Suprapubic skin (tissue), 4 donors: ENCODE data around the gene OTOG.

Source experiments
- CTCF ChIP-seq, 2 donors: fragments of 200-600 bp in 1 of 2; fragments of 450-650 bp in 1 of 2; sonication (generic) in 1 of 2; IDR thresholded peaks; one replicate each; pipeline ENCODE4 v1.5.1; 2016 to 2019; ENCODE audit warnings: antibody characterized with exemption in 2 of 2, mild to moderate bottlenecking in 1 of 2, moderate library complexity in 1 of 2
- POLR2A ChIP-seq, 2 donors: fragments of 450-650 bp; IDR thresholded peaks; one replicate each; pipeline ENCODE4 v1.6.1; 2017; ENCODE audit warnings: antibody characterized with exemption in 2 of 2, mild to moderate bottlenecking in 2 of 2, moderate library complexity in 2 of 2
- POLR2AphosphoS5 ChIP-seq, 3 donors: sonication (generic); formaldehyde crosslinking; IDR thresholded peaks; one replicate each; pipeline ENCODE4 v1.6.1; 2017; ENCODE audit warnings: antibody characterized with exemption in 3 of 3

- TF ChIP-seq CTCF (IDR thresholded peaks at IDR 0.05) (no peak), POLR2A (IDR thresholded peaks at IDR 0.05) (no peak), POLR2AphosphoS5 (IDR thresholded peaks at IDR 0.05) (no peak)
These were observed 92.7 kb downstream of the OTOG start for GRCh38 chr11:17639781-17640180.
